ENCODE data around the gene PPP3CA.

Gene PPP3CA

DNA sequence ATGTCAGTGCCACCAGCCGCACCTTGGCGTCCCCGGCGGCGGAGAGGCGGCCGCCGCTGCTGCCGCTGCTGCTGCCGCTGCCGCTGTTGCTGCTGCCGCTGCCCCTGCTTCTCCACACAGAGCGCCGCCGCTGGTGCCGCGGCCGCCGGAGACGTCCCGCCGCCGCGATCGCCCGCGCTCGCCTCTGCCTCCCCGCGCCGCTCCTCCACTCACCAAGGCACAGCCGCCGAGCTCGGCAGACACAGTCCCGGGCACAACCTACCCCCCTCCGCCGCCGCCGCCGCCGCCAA is at the start of gene PPP3CA:
TSS of gene PPP3CA (minus strand) at position 260 of the 290 bp plus-strand sequence.
- no peak for DNase-seq (ENCODE audit: low spot score)

- no peak for DNase-seq (ENCODE audit: low spot score)
Measured at GRCh38 chr4:101393256-101393655, 45.9 kb upstream of the PPP3CA start.

DNA sequence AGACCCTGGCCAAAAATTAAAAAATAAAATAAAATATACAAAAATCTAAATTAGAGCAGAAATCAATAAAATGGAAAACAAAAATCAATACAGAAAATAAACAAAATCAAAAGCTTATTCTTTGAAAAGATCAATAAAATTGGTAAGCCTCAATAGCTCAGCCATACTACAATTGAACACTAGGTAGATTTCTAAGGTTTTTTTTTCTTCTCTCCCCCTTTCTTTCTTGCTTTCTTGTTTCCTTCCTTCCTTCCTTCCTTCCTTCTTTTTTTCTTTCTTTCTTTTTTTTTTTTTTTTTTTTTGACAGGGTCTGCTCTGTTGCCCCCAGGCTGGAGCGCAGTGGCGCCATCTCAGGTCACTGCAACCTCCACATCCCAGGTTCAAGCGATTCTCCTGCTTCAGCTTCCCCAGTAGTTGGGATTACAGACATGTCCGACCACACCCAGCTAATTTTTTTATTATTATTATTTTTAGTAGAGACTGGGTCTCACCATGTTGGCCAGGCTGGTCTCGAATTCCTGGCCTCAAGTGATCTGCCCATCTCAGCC is 23.4 kb upstream of the PPP3CA start:
- DNase-seq (ENCODE audit: low spot score): no peak

GRCh38 chr4:101367201-101367600 is 19.9 kb upstream of the PPP3CA start:
- DNase-seq (ENCODE audit: low spot score): no peak

DNA sequence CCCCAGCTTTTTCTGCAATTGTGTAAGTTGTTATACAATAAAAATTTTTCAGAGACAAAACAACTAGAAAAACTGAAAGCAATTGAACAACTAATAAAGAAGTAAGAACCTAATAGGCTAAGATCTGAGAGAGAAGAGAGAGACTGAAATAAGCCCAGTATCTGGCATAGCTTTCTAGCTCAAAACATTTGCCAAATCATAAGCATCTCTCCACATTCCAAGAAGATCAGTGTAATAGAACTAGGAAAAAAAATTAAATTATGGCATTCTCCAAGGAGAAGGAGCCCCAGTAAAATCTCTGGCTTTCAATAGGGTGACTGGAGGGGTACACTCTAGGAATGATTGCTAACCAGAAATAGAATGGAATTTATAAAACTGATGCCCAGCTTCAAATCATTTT is 19.0 kb upstream of the PPP3CA start:
- no peak for DNase-seq (ENCODE audit: low spot score)

- DNase-seq (ENCODE audit: low spot score): no peak
Measured at GRCh38 chr4:101357751-101358150, 10.4 kb upstream of the PPP3CA start.

DNA sequence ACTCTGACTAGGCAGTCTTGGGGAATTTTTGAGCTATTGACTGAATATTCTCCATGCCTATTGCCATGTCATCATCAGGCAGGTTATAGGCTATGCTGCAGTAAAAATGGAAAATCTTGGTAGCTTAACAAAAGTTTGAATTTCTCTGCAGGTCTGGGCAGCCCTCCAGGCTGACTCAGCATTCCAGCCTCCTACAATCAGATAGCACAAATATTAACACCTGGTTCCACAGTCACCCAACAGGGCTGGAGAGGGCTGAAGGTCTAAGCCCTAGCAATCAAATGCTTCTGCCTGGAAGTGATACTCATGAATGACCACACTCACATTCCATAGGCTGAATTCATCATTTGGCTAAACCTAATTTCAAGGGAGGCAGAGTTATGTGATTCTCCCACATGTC is 9.6 kb upstream of the PPP3CA start:
- DNase-seq (ENCODE audit: low spot score): no peak

DNA sequence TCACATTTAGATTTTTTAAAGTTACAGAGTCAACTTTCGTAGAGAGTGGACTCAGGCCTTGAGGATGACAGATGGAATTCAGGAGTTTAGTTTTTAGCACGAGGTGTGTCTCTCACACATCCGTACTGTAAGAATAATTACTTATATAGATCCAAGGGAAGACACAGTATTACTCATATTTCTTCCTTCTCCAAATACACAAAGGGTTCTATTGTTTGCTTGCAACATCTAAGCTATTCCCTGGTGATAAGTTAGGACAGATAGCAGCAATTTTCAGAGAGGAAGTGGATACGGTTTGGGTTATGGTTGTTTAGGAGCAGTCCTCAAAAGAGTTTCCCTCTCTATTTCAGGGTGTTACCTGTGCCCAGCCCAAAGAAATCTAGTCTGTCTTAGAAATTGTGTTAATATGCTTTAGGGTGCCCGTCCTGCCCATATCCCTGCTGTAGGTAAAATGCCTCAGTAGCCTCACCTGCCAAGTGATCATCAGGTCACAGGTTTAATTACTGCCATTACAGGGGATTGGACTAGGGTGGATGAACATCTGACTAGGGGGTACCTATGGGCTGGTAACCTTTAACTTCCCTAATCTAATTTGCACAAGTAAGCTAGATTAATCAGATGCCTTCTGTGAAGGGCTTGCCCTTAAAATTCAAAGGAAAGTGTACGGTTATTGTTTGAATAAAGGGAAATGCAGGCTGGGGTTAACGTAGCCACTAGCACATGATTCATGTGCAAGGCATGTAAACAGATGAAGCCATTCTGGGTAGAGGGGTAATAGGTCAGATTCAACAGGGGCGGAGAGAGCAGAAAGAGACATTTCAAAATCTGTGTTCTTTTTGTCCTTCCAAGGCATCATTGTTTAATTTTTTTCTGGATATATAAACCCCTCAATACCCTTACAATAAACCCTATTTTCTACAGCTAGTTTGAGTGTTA is 8.7 kb upstream of the PPP3CA start:
- peak; percentile 21 for DNase-seq (ENCODE audit: low spot score)

- DNase-seq (ENCODE audit: low spot score): no peak
Measured at GRCh38 chr4:101355246-101355645, 7.9 kb upstream of the PPP3CA start.

GRCh38 chr4:101349801-101350064 is 2.4 kb upstream of the PPP3CA start:
- no peak for DNase-seq (ENCODE audit: low spot score)

- DNase-seq (ENCODE audit: low spot score): no peak
Measured at GRCh38 chr4:101348995-101349800, 1.9 kb upstream of the PPP3CA start.

DNA sequence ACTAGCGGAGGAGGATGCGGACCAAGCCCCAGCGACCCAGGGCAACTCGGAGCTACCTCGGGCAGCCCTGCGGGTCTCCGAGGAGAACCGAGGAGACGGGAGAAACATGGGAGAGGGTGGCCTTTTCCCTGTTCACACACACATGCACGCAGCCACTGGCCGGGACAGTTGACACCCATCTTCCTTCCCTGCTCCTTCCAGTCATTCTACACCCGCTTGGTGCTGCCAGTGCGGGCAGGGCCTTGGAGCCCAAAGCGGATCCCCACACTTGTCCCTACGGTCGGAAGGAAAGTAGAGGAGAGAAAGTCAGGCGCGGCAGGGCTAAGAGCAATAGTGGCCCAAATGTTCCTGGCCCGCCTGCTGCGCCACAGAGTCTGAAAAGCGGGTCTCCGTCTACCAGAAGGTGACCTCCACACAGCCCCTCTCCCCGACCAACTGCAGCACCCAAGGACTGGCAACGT is 1.1 kb upstream of the PPP3CA start:
- peak; percentile 17 for DNase-seq (ENCODE audit: low spot score)

GRCh38 chr4:101347557-101348366 is 436 bp upstream of the PPP3CA start:
- DNase-seq (ENCODE audit: low spot score): peak; percentile 86

DNA sequence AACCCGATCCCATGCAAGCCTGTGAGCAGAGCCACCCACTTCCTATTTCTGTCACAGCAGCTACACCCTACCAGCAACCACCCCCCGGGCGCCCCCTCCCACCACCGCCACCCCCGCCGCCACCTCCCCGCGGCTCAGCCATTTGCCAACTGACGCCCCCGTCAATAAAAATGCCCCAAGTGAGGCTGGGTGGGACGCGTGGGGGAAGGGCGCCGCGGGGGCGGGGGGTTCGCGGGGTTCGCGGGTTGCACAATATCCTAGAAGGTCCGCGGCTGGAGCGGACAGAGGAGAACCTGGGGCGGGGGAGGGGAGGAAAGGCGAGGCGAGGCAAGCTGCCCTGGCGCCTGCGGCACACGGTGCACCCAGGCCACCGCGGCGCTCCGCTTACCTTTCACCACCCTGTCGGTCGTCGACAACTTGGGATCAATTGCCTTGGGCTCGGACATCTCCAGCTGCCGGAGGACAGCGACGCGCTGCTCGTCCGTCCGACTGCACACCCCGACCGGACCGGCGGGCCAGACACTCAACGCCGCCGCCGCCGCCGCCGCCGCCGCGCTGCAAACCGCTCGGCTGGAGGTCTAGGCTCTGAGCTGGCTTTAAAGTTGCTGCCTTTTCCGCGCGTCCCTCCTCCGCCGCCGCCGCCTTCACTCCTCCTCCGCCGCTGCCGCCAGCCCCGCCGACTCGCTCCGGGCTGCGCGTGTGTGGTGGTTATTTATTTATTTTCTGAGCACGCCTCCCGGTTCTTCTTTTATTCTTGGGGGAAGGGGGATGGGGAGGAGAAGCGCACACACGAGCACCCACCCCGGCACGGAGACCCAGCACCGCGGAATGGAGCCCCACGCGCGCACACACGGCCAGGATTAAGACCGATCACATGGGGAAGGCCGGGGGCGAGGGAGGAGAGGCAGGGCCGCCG is 717 bp downstream of the PPP3CA start:
- peak; percentile 38 for DNase-seq (ENCODE audit: low spot score)

DNA sequence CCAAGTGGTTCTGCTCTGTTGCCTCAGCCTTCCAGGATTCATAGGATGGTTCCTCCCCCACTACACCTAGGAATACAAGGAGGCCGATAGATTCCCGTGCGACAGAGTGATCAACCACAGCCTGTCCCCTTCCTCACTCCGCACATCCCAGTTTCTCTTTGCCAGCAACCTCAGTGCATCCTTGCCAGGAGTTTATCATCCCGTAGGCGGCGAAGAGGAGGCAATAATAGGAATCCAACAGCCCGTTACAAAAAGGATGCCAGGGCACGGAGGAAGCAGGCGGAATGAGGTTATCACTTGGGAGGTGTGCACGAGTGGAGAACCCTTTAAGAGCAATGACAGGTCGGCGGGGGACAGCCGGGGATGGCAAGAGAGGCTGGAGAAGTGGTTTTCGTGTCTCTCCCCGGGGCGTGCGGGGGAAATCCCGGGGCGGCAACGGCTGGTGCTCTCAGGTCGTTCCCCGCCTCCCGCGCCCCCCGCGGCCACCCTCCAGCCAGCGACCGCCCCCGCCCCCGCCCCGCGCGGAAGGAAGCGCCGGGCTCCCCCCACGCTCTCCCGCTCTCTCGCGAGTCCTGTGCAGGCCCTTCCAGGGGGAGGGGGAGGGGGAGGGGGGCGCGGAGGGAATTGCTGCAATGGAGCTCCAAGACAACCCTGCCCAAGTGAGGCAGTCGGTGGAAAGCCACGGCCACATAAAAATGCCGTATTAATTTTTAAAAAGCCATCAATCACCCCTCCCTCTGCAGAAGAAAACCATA is 1.6 kb downstream of the PPP3CA start:
- peak; percentile 34 for DNase-seq (ENCODE audit: low spot score)

- no peak for DNase-seq (ENCODE audit: low spot score)
Measured at GRCh38 chr4:101345271-101345595, 2.1 kb downstream of the PPP3CA start.

DNA sequence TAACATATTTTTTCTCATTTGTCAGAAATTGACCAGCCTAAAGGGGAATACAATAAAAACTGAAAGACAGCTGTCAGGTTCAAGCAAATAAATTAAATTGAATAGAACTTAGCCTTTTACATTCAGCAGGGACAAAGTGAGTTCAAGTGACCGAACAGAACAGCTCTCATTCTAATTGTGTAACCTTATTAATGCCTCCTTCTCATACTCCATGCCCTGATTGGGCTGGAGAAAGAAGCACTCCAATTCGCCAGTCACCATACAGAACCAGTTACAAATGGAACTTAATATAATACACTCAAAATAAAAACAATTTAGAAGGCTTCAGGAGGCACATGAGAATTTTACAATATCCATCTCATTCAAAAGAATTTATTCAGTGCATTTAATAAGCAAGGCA is 8.0 kb downstream of the PPP3CA start:
- DNase-seq (ENCODE audit: low spot score): no peak

DNA sequence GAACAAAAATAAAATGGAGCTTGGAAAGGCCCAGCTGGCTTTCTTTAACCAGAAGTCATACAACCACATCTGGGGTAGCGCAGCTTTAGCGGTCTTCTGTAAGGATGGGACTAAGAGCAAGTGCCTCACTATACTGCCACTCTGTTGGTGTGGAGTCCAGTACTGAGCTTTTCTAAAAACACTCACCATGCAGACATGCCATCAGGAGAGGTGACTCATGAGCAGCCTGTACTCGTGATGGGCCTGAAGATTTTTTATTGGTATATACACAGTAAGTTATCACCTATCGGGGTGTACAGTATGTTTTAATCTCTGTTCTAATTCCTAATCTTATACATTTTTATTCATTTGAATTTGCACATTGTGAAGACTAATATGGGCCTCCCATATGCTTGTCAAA is 9.6 kb downstream of the PPP3CA start:
- no peak for DNase-seq (ENCODE audit: low spot score)

DNA sequence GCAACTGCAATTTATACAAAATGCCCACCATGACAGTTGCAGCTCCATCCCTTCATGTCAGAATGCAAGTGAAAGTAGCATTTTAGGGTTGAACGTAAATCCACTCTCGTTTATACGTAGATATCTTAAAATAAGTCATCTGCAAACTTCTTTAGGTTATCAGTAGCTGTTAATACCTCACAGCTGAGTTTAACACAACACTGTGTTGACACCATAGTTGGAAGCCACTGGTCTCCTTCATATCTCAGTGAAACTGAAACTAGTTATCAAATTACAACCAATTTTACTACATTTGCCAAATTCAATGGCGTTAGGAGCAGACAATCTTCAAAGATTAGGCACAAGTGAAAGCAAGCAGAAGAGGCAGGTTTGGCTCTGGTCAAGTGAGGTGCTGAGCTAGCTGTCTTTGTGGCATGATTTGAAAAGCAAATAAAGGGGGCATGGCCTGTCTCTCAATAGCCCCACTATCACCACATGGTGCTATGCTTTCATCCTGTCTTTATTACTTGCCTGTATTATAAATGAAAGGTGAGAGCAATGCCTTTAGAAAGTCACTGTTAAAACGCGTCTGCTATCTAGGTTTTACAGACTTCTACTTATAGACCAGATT is 12.3 kb downstream of the PPP3CA start:
- DNase-seq (ENCODE audit: low spot score): no peak

- no peak for DNase-seq (ENCODE audit: low spot score)
Measured at GRCh38 chr4:101332424-101332823, 14.9 kb downstream of the PPP3CA start.

Data from HuH-7 (cell line).